H9 (cell line): Measurements from ENCODE around the gene PODXL2. TPM values are rescaled to one million over a fixed set of nuclear protein-coding genes. Genes with fewer than 3 reads are reported as not detected.

Experiments used
- DNase-seq: peaks from one replicate; pipeline ENCODE4 v3.0.0-alpha.2; 2017
- H2AFZ ChIP-seq: one replicate; pipeline ENCODE4 v1.6.1; 2013; ENCODE audit warnings: mild to moderate bottlenecking, low read length, control low read depth, moderate library complexity
- H2AK5ac ChIP-seq: 2 replicates; pipeline ENCODE4 v1.6.1; 2013; ENCODE audit warnings: low read length, control low read depth, mixed read lengths; ENCODE audit not compliant: insufficient read length
- H2BK120ac ChIP-seq: one replicate; pipeline ENCODE4 v1.6.1; 2013; ENCODE audit warnings: low read depth, mild to moderate bottlenecking, low read length, control low read depth, inconsistent platforms; ENCODE audit not compliant: poor library complexity, severe bottlenecking
- H2BK12ac ChIP-seq: 2 replicates; pipeline ENCODE4 v1.6.1; 2013; ENCODE audit warnings: low read length, control low read depth, mixed read lengths, low read depth; ENCODE audit not compliant: insufficient read length
- H2BK15ac ChIP-seq: 2 replicates; pipeline ENCODE4 v1.6.1; 2013; ENCODE audit warnings: low read depth, low read length, control low read depth
- H2BK20ac ChIP-seq: one replicate; pipeline ENCODE4 v1.6.1; 2013; ENCODE audit warnings: low read depth, mild to moderate bottlenecking, low read length, control low read depth, inconsistent platforms; ENCODE audit not compliant: poor library complexity, severe bottlenecking
- H2BK5ac ChIP-seq: 2 replicates; pipeline ENCODE4 v1.6.1; 2013; ENCODE audit warnings: low read length, control low read depth, mixed read lengths; ENCODE audit not compliant: insufficient read length
- H3K14ac ChIP-seq: 2 replicates; pipeline ENCODE4 v1.6.1; 2013; ENCODE audit warnings: low read length, control low read depth; ENCODE audit not compliant: insufficient read depth
- H3K18ac ChIP-seq: 2 replicates; pipeline ENCODE4 v1.6.1; 2013; ENCODE audit warnings: low read depth, mild to moderate bottlenecking, mixed read lengths, low read length, control low read depth; ENCODE audit not compliant: insufficient read length
- H3K23ac ChIP-seq: 2 replicates; pipeline ENCODE4 v1.6.1; 2013; ENCODE audit warnings: low read length, control low read depth, mixed read lengths, low read depth; ENCODE audit not compliant: insufficient read length
- H3K23me2 ChIP-seq: 2 replicates; pipeline ENCODE4 v1.6.1; 2013; ENCODE audit warnings: low read depth, mild to moderate bottlenecking, mixed read lengths, low read length, control low read depth; ENCODE audit not compliant: insufficient read length, poor library complexity, severe bottlenecking
- H3K27ac ChIP-seq: 2 replicates; pipeline ENCODE4 v1.5.1; 2013; ENCODE audit warnings: low read length, control low read depth, mixed read lengths, low read depth; ENCODE audit not compliant: insufficient read length
- H3K27me3 ChIP-seq: 2 replicates; pipeline ENCODE4 v1.6.1; 2013; ENCODE audit warnings: low read length, control low read depth, inconsistent platforms; ENCODE audit not compliant: insufficient read depth
- H3K4ac ChIP-seq: 2 replicates; pipeline ENCODE4 v1.6.1; 2013; ENCODE audit warnings: low read depth, mild to moderate bottlenecking, control low read depth, inconsistent platforms, low read length, moderate library complexity
- H3K4me1 ChIP-seq: 2 replicates; pipeline ENCODE4 v1.6.1; 2013; ENCODE audit warnings: low read length, control low read depth, inconsistent platforms; ENCODE audit not compliant: insufficient read depth
- H3K4me2 ChIP-seq: 2 replicates; pipeline ENCODE4 v1.6.1; 2013; ENCODE audit warnings: low read length, control low read depth, mixed read lengths; ENCODE audit not compliant: insufficient read length, insufficient read depth
- H3K56ac ChIP-seq: 2 replicates; pipeline ENCODE4 v1.6.1; 2013; ENCODE audit warnings: low read depth, mild to moderate bottlenecking, mixed read lengths, low read length, control low read depth; ENCODE audit not compliant: insufficient read length
- H3K79me1 ChIP-seq: 2 replicates; pipeline ENCODE4 v1.6.1; 2013; ENCODE audit warnings: low read depth, mild to moderate bottlenecking, moderate library complexity, low read length, control low read depth, inconsistent platforms; ENCODE audit not compliant: insufficient read depth, poor library complexity, severe bottlenecking
- H3K79me2 ChIP-seq: 2 replicates; pipeline ENCODE4 v1.6.1; 2013; ENCODE audit warnings: low read length, control low read depth, inconsistent platforms; ENCODE audit not compliant: insufficient read depth
- H3K9ac ChIP-seq: 2 replicates; pipeline ENCODE4 v1.6.1; 2013; ENCODE audit warnings: low read length, control low read depth, mixed read lengths; ENCODE audit not compliant: insufficient read length; ENCODE audit errors: extremely low read depth
- H3K9me3 ChIP-seq: one replicate; pipeline ENCODE4 v1.6.1; 2013; ENCODE audit warnings: low read depth, low read length, inconsistent platforms; ENCODE audit not compliant: control insufficient read depth
- H3T11ph ChIP-seq: one replicate; pipeline ENCODE4 v1.6.1; 2013; ENCODE audit warnings: mild to moderate bottlenecking, low read length, control low read depth, inconsistent platforms
- H4K20me1 ChIP-seq: one replicate; pipeline ENCODE4 v1.6.1; 2013; ENCODE audit not compliant: control insufficient read depth, insufficient read length, insufficient read depth
- H4K5ac ChIP-seq: 2 replicates; pipeline ENCODE4 v1.6.1; 2013; ENCODE audit warnings: low read depth, mild to moderate bottlenecking, mixed read lengths, low read length, control low read depth; ENCODE audit not compliant: insufficient read length
- H4K8ac ChIP-seq: replicated peaks from 2 replicates; pipeline ENCODE4 v1.6.1; 2013; ENCODE audit warnings: low read length, control low read depth, mixed read lengths, low read depth; ENCODE audit not compliant: insufficient read length
- H4K91ac ChIP-seq: 2 replicates; pipeline ENCODE4 v1.6.1; 2013; ENCODE audit warnings: low read depth, mild to moderate bottlenecking, moderate library complexity, mixed read lengths, low read length, control low read depth; ENCODE audit not compliant: insufficient read length
- H3K27ac Mint-ChIP-seq, 3 experiments: 2 replicates in 2 of 3; 3 replicates in 1 of 3; pipeline ENCODE4 v1.8.0; 2020 to 2021; ENCODE audit warnings: mixed read lengths in 3 of 3, mild to moderate bottlenecking in 1 of 3, moderate library complexity in 1 of 3
- H3K27me3 Mint-ChIP-seq: 2 replicates; pipeline ENCODE4 v1.8.0; 2021; ENCODE audit warnings: low read depth, mild to moderate bottlenecking, moderate library complexity, mixed read lengths
- H3K36me3 Mint-ChIP-seq, 3 experiments: 2 replicates in 2 of 3; 3 replicates in 1 of 3; pipeline ENCODE4 v1.8.0; 2020 to 2021; ENCODE audit warnings: low read depth in 3 of 3, mixed read lengths in 3 of 3; ENCODE audit not compliant: insufficient read depth in 1 of 3
- H3K4me1 Mint-ChIP-seq, 2 experiments: 2 replicates each; pipeline ENCODE4 v1.8.0; 2020; ENCODE audit warnings: mixed read lengths in 2 of 2
- H3K4me3 Mint-ChIP-seq, 2 experiments: 2 replicates in 1 of 2; 3 replicates in 1 of 2; pipeline ENCODE4 v1.8.0; 2020 to 2021; ENCODE audit warnings: mild to moderate bottlenecking in 2 of 2, mixed read lengths in 2 of 2, moderate library complexity in 1 of 2
- H3K9me3 Mint-ChIP-seq, 2 experiments: 2 replicates in 1 of 2; 3 replicates in 1 of 2; pipeline ENCODE4 v1.8.0; 2020; ENCODE audit warnings: mild to moderate bottlenecking in 2 of 2, mixed read lengths in 2 of 2, moderate library complexity in 1 of 2
- WGBS: extraction: QIAGEN DNeasy Blood & Tissue Kit; methylation state at CpG from one replicate; pipeline ENCODE4 v1.1.7; 2013; ENCODE audit warnings: missing lambda C conversion rate, low lambda C conversion rate, mixed read lengths; ENCODE audit not compliant: insufficient read length; ENCODE audit errors: extremely low coverage; 5-methylcytosine and 5-hydroxymethylcytosine counted together
- total RNA-seq: library from RNA; stranded (reverse); gene quantifications from 2 replicates; pipeline ENCODE4 v1.2.1, GENCODE V29; 2021
- TF ChIP-seq, protein P1 (sequence below): fragments of 200-600 bp; sonication (generic); conservative IDR thresholded peaks from 3 replicates; pipeline ENCODE4 v1.8.0; 2021; ENCODE audit warnings: antibody characterized with exemption, mild to moderate bottlenecking

PODXL2 gene
- total RNA-seq, 1 experiment from 2014 or later = 24.6 TPM

- H3K27ac Mint-ChIP-seq = peak overlapping the region in 2 of 3 experiments; percentile 31 to 63; a peak in 1 of 7 replicates
Observed at GRCh38 chr3:127711021-127711695, 82.2 kb downstream of the PODXL2 start.

More at GRCh38 chr3:127711021-127711695, 82.2 kb downstream of the PODXL2 start:
- H3K9me3 ChIP-seq = no peaks in the 10 kb centered on the region
- H3K4me2 ChIP-seq = no peak overlapping the region
- no peak overlapping the region for H2BK120ac ChIP-seq
- H4K91ac ChIP-seq = no peak overlapping the region
- H3K23me2 ChIP-seq = no peaks in the 10 kb centered on the region
- H3K27me3 ChIP-seq = no peaks in the 10 kb centered on the region
- no peaks in the 10 kb centered on the region for H3K79me2 ChIP-seq
- no peak overlapping the region for H4K5ac ChIP-seq
- no peaks in the 10 kb centered on the region for H4K20me1 ChIP-seq
- no peak overlapping the region for H3K23ac ChIP-seq
- Mint-ChIP-seq H3K9me3 (no peaks in the 10 kb centered on the region), H3K4me1 (peaks cover 29 to 38% of the 10 kb centered on the region in 2 experiments), H3K27me3 (peaks cover 22% of the 10 kb centered on the region), H3K36me3 (no peaks in the 10 kb centered on the region), H3K4me3 (no peak overlapping the region)
- TF ChIP-seq, protein P1, sequence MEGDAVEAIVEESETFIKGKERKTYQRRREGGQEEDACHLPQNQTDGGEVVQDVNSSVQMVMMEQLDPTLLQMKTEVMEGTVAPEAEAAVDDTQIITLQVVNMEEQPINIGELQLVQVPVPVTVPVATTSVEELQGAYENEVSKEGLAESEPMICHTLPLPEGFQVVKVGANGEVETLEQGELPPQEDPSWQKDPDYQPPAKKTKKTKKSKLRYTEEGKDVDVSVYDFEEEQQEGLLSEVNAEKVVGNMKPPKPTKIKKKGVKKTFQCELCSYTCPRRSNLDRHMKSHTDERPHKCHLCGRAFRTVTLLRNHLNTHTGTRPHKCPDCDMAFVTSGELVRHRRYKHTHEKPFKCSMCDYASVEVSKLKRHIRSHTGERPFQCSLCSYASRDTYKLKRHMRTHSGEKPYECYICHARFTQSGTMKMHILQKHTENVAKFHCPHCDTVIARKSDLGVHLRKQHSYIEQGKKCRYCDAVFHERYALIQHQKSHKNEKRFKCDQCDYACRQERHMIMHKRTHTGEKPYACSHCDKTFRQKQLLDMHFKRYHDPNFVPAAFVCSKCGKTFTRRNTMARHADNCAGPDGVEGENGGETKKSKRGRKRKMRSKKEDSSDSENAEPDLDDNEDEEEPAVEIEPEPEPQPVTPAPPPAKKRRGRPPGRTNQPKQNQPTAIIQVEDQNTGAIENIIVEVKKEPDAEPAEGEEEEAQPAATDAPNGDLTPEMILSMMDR = no peak
- no peak overlapping the region for H2BK20ac ChIP-seq
- no peaks in the 10 kb centered on the region for H3K79me1 ChIP-seq
- H4K8ac ChIP-seq = no peak overlapping the region
- no peak overlapping the region for H2BK12ac ChIP-seq
- no peak overlapping the region for H2BK5ac ChIP-seq
- H2AFZ ChIP-seq = no peak overlapping the region
- no CpG with 5 or more reads among the region's 14 CpGs for WGBS
- no peak overlapping the region for H3K18ac ChIP-seq
- no peak overlapping the region for H3K9ac ChIP-seq
- no peak overlapping the region for H3T11ph ChIP-seq
- peak; percentile 11 for DNase-seq
- H3K27ac ChIP-seq = no peak overlapping the region
- H3K56ac ChIP-seq = no peak overlapping the region
- H3K14ac ChIP-seq = no peak overlapping the region
- H3K4ac ChIP-seq = no peak overlapping the region
- no peak overlapping the region for H2BK15ac ChIP-seq
- no peak overlapping the region for H2AK5ac ChIP-seq
- H3K4me1 ChIP-seq = peaks cover 4% of the 10 kb centered on the region; the same call in 1 of the 2 replicates
